Limb (tissue), 2 donors: Measurements from ENCODE around the gene TNFRSF6B.
"Not testable (repeated sequence)": the region's sequence is repeated elsewhere in the genome, so short reads cannot be mapped to it uniquely, and the experiment has no call there.

Experiments used
- DNase-seq, 2 donors: peaks; one replicate each; pipeline ENCODE4 v3.0.0-alpha.2; 2016; ENCODE audit errors: extremely low spot score in 2 of 2

The TNFRSF6B gene, protein sequence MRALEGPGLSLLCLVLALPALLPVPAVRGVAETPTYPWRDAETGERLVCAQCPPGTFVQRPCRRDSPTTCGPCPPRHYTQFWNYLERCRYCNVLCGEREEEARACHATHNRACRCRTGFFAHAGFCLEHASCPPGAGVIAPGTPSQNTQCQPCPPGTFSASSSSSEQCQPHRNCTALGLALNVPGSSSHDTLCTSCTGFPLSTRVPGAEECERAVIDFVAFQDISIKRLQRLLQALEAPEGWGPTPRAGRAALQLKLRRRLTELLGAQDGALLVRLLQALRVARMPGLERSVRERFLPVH

DNA sequence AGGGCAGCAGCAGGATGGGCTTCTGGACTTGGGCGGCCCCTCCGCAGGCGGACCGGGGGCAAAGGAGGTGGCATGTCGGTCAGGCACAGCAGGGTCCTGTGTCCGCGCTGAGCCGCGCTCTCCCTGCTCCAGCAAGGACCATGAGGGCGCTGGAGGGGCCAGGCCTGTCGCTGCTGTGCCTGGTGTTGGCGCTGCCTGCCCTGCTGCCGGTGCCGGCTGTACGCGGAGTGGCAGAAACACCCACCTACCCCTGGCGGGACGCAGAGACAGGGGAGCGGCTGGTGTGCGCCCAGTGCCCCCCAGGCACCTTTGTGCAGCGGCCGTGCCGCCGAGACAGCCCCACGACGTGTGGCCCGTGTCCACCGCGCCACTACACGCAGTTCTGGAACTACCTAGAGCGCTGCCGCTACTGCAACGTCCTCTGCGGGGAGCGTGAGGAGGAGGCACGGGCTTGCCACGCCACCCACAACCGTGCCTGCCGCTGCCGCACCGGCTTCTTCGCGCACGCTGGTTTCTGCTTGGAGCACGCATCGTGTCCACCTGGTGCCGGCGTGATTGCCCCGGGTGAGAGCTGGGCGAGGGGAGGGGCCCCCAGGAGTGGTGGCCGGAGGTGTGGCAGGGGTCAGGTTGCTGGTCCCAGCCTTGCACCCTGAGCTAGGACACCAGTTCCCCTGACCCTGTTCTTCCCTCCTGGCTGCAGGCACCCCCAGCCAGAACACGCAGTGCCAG is at the start of gene TNFRSF6B:
TSS of gene TNFRSF6B (plus strand) at position 25 of the 729 bp plus-strand sequence. CDS start at position 141, 116 bp downstream.
- peak in 1 of 2 donors; percentile 47 for DNase-seq

DNA sequence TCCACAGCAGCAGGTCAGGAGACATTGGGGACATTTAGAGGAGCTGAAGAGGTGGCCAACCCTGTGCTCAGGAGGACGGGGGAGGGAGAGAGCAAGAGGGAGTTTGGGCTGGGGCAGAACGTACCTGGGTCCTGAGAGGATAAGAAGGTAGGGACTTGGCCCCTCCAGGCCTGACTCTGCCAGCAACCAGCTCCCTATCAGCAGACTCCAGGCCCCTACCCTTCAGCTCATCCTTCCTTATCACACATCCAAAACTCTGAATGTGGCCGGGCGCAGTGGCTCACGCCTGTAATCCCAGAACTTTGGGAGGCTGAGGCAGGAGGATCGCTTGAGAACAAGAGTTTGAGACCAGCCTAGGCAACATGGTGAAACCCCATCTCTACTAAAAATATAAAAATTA is 48.3 kb upstream of the TNFRSF6B start:
- DNase-seq = no peak

DNA sequence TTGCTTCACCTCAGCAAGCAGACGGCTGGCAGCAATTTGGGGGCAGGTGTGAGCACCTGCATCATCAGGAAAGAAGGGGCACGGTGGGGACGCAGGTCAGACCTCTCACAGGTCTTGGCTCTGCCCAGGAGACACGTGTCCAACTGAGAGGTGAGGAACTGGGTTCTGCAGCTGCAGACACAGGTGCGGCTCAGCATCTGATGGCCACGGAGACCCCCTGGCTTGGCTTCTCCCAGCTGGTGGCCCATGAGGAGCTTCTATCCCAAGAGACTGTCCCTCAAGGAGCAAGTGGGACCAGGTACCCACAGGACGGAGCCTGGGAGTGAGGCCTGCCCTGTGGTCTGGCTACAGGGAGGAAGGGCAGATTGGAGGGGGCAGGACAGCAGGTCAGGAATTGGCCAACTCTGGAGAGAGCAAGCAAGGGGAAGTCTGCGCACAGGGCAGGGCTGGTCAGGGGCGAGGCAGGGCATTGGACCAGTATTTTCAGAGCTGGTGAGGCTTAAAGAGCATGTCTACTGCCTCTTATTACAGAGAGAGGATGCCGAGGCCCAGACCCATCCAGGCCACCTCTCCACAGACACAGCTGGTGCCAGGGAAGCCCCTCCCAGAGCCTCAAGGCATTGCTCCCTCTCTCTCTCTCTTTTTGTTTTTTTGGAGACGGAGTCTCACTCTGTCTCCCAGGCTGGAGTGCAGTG is 47.4 kb upstream of the TNFRSF6B start:
- no peak for DNase-seq

DNA sequence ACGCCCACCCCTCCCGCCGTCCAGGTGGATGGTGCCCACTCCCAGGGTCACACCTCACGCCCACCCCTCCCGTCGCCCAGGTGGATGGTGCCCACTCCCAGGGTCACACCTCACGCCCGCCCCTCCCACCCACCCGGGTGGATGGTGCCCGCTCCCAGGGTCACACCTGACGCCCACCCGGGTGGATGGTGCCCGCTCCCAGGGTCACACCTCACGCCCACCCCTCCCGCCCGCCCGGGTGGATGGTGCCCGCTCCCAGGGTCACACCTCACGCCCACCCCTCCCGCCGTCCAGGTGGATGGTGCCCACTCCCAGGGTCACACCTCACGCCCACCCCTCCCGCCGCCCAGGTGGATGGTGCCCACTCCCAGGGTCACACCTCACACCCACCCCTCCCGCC is 46.0 kb upstream of the TNFRSF6B start:
- not testable (repeated sequence) for DNase-seq

DNA sequence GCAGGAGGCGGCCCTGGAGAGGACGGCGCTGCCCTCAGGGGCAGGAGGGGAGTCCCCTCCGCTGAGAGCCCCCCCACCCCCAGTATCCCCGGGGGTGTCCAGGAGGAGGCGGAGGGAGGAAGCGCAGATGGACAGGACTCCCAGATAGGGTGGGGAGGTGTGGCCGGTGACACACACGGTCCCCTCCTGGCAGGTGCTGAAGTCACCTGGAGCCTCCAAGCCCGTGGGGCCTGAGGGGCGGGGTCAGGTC is 44.6 kb upstream of the TNFRSF6B start:
- DNase-seq = no peak

DNA sequence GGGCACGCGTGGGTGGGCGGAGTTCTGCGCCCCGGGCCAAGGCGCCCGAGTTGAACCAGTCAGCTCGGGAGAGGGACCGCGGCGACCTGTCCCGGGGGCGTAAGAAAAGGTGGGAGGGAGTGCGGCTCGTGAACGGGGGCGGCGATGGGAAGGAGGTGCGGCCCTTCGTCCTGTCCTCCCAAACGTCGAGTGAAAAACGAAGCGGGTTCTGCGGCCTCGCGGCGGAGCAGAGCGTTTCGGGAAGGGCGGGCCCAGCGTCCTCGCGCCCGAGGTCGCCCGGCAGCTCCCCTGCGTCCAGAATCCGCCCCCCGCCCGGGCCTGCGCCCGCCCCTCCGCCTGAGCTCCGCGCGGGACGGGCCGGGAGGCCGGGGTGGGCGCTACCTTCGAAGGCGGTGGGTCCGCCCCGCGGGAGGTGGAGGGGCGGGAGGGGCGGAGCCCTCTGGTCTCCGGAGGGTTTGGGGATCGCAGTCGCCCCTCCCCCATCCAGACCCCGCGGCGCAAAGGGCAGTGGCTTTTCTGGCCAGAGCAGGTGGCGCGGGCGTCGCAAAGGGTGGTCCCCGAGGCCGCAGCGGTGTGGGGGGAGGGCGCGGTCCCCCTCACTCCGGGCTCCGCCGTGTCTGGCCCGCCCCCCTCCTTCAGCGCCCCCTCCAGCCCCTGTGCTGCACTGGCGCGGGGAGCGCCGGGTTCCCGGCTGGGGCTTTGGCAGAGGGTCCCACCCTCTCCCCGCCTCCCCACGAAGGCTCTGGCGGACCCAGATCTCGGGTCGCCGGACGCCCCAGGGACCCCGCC is 44.1 kb upstream of the TNFRSF6B start:
- DNase-seq = peak in 1 of 2 donors; percentile 73

DNA sequence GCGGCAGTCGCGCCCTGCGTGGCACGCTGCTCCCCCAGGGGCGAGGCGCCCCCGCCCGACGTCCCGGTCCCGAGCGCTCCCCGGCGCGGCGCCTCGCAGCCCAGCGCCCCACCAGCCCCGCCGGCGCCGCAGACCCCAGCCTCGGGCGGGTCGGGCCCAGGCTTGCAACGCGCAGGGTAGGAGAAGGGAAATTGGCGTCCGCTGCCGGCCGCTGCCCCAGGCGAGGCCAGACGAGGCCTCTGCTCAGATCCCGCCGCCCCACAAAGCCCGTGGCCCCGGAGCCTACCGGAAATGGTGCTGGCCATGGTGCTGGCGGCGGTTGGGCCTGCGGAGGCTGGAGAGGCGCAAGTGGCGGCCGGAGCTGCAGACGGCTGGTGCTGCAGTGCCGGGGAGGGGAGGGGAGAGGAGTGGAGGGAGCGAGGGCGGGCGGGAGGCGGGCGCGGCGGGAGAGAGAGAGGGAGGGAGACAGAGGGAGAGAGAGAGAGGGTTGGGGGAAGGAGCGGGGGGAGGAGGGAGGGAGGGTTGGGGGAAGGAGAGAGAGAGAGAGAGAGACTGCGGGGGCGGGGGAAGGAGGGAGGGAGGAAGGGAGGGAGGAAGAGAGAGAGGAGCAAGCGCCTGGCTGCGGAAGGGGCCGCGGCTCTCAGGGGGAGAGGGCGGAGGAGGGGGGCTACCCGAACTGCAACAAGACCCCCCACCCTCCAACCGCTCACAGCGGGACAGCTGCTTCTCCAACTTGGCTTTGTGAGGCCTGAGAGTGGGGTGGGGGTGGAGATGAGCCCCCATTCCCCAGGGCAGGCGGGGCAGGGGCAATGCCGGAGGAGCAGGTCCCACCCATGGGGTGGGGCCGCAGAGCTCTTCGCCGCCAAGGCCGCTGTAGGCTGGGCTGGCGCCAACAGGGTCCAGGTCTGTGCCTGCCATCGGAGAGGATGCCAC is 43.1 kb upstream of the TNFRSF6B start, which contains the start of gene STMN3:
TSS of gene STMN3 (minus strand) at position 384 of the 933 bp plus-strand sequence. CDS start at position 305, 79 bp downstream.
- DNase-seq = peak; percentile 86 to 95

DNA sequence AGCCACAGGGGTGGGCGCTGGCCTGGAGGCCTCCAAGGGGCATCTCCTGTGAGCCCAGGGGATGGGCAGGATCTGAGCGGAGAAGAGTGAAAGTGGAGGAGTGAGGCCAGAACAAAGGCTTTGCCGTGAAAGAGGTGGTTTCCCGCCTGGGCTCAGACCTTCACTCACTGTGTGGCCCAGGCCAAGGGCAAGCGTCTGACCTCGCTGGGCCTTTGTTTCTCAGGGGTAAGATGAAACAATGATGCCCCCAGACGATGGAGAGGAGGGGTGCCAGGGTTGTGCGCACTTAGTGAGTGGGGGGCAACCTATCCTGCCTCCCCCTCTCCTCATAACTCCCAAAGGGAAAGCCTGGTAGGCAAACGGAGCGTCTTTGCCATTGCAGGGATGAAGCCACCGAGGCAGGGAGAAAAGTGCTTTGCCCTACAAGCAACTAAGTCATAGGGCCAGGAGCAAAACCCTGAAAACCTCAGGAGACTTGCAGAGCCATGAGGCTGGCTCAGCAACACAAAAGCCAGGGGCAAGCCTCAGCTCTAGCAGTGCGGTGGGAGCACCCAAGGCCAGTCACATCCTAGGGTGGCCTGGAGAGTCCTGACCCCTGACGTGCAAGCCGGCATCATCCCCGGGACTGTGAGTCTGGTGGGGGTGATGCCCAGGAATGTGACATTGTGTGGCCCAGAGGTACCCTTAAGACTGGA is 42.3 kb upstream of the TNFRSF6B start:
- DNase-seq = no peak

DNA sequence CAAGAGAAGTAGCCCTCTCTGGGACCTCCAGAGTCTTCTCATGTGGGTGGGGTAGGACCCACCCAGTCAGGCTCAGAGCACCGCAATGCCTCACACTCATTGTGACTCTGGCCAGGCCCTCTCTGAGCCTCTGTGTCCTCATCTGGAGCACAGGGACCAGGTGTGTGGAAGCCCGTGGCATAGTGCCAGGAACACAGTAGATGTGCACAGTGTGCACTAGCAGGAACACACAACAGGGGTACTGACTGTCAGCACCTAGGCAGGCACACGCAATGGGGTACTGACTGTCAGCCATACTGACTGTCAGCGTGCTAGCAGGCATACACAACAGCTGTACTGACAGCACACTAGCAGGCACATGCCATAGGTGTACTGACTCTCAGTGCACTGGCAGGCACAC is 41.2 kb upstream of the TNFRSF6B start:
- no peak for DNase-seq

DNA sequence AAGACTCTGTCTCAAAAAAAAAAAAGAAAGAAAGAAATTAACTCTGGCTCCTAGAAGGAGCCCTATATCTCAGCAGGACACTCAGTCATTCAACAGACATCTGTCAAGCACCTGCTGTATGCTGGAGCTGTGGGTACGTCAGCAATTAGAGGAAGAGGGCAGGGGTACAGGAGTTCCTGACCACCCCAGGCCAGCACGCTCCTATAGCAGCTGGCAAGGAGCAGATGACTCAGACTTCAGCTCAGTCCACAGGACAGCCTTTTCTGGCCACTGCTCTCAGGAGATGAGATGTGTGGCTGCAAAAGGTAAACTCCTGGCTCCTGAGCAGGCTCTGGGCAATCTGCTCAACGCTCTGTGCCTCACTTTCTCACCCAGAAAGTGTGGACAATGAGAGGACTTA is 40.0 kb upstream of the TNFRSF6B start:
- DNase-seq = no peak

DNA sequence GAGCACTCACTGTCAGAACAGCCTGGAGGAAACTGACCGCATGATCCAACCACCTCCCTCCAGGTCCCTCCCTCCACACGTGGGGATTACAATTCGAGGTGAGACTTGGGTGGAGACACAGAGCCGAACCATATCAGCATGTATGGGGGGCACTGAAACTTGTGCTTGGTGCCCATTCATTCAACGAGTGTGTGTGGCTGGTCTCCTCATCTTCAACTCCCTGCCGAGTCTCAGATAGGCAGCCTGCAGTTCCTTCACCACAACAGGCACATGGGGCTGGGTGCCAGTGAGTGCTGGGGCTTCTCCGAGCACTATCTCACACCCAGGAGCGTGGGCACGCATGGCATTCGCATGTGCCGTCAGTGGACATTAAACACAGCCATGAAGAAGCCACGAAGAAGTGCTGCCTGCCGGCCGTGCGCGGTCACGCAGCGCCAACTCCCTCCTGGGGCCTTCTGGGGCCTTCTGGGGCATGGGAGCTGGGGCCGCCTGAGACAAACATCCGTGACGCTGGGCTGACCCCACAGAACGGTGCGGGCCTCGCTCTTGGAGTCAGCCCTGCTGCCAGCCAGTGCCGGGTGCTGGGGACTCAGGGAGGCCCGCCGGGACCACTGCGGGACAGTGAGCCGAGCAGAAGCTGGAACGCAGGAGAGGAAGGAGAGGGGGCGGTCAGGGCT is 39.1 kb upstream of the TNFRSF6B start:
- no peak for DNase-seq

DNA sequence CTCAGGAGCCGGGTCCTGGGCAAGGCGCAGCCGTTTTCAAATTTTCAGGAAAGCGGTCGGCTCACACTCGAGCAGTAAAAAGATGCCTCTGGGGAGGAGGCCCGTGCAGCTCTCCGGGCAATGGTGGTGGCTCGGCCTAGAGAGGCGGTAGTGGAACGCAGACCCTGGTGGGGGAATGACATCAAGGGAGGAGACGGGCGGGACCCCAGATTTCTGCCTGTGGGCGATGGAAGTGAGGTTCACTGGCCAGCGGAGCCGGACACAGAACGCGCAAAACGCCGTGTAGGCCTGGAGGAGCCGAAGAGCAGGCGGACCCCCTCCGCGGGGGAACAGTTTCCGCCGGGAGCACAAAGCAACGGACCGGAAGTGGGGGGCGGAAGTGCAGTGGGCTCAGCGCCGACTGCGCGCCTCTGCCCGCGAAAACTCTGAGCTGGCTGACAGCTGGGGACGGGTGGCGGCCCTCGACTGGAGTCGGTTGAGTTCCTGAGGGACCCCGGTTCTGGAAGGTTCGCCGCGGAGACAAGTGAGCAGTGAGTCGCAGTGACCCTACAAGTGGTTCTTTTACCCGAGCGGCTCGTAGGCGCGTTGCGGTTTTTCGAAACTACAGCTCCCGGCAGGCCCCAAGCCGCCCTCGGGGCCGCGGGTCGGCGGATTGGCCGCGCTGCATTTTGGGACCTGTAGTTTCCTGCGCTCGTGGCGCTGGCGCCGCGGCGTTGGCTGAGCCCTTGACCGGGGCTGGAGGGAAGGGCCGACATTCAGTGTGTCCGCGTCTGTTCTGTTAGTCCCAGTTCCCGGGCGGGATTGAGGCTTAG is 38.3 kb upstream of the TNFRSF6B start, which contains the start of gene RTEL1:
TSS of gene RTEL1 (plus strand) at position 376 of the 812 bp plus-strand sequence. CDS start 1,091 bp downstream, outside the sequence.
- peak; percentile 93 to 96 for DNase-seq

DNA sequence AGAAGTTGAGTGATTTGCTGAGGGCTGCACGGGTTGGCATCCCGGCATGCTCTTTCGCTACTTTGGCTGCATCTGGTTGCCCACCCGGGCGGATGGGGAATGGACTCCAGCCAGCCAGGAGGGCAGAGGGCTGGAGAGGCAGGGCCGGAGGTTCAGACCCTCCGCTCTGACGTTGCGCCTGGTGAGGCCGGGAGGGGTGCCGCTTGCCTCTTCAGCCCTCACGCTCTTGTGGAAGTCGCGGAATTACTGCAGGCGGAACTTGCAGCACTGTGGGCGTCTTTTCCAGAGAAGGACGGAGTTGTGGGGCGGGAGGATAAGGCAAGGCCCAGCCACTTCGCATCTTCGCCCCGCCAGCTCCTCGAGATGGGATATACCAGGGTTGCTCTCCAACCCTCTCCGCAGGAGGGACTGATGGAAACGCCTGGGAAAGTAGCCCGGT is 37.7 kb upstream of the TNFRSF6B start:
- DNase-seq = no peak

DNA sequence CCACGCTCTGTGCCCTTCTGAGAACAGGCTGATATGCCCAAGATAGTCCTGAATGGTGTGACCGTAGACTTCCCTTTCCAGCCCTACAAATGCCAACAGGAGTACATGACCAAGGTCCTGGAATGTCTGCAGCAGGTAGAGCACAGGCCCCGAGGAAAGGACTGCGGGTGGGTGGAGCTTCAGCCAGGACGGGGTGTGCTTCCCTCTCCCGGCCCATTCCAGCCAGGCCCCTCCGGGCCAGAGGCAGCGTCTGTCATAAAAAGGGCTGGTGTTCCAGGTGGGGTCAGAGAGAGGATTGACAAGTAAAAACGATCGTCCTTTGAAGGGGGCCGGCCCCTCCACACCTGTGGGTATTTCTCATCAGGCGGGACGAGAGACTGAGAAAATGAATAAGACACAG is 37.1 kb upstream of the TNFRSF6B start:
- DNase-seq = no peak

DNA sequence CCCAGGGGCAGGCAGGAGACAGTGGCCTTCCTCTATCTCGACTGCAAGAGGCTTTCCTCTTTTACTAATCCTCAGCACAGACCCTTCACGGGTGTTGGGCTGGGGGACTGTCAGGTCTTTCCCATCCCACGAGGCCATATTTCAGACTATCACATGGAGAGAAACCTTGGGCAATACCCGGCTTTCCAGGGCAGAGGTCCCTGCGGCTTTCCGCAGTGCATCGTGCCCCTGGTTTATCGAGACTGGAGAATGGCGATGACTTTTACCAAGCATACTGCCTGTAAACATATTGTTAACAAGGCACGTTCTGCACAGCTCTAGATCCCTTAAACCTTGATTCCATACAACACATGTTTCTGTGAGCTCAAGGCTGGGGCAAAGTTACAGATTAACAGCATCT is 36.3 kb upstream of the TNFRSF6B start:
- DNase-seq = not testable (repeated sequence)

DNA sequence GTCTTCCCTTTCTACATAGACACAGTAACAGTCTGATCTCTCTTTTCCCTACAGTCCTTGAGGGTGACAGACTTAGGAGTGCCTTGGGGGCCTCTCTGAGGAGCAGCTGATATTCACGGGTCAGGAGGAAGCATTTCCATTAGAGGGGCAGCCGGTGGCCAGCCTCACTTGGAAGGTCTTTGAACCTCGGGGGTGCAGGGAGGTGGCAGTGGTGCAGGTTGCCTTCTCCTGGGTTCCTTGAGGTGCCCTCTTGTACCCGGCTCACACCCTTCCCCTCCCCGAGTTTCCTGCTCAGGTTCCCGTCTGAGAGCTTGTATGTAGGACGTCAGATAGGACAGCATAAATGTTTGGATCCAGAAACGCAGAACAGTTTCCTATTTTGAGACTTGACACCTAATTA is 35.8 kb upstream of the TNFRSF6B start:
- no peak for DNase-seq

DNA sequence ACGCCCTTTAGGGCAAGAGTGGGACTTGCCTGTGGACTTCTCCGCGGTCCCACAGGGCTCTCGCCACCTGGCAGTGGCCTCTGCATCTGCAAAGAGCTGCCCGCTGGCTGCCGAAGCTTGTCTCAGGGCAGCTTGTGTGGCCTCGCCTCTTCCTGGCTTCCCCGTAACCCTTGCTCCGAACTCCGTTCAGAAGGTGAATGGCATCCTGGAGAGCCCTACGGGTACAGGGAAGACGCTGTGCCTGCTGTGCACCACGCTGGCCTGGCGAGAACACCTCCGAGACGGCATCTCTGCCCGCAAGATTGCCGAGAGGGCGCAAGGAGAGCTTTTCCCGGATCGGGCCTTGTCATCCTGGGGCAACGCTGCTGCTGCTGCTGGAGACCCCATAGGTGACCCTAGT is 35.3 kb upstream of the TNFRSF6B start:
- DNase-seq = no peak
